HG02763 (cell line): ENCODE measurements around the gene PCSK1.
"Not testable (repeated sequence)": the region's sequence is repeated elsewhere in the genome, so short reads cannot be mapped to it uniquely, and the experiment has no call there.

Source experiments
- ATAC-seq: cut with Tn5 transposase; IDR thresholded peaks from one replicate; pipeline ENCODE4 v1.9.1; 2021; ENCODE audit warnings: mild to moderate bottlenecking, moderate library complexity; ENCODE audit not compliant: unreplicated experiment

PCSK1 gene

DNA sequence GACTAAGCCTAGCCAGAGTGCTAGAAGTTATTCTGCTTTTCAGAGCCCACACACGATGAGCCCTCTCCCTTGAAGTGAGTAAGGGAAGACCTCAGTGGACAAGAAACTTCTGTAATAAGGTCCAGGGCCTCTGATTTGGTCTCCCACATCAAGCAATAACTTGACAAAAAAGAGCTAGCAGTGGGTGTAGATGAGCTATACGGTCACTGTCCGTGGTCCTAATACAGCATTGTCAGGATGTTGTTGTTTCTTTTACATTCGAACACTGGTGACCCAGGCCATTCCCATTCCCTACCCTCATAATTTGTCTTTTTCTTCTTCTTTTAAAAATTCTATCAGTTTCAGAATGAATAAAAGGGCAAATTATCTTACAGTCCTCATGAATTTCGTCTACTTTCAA, 5.2 kb downstream of the PCSK1 start:
- ATAC-seq: no peak

- no peak for ATAC-seq
Observed at GRCh38 chr5:96426831-96427230, 6.2 kb downstream of the PCSK1 start.

- no peak for ATAC-seq
Observed at GRCh38 chr5:96425443-96425842, 7.6 kb downstream of the PCSK1 start.

DNA sequence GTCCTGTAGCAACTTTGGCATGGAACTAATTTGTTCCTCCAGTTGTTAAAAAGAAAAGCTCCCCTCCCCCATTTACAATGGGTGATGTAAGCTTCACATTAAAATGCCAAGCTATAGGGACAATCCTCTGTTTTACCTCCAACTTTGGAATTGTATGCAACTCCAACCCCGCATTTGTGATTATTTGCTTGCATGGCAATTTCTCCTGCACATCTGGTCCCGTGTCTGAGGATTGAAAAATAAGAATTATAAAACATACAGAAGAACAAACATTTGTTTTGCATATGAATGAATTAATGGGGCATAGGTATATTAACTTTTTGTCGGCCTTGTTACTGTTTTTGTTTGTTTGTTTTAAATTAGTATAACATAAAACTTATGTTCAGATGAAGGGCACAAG, 17.2 kb downstream of the PCSK1 start:
- no peak for ATAC-seq

- ATAC-seq: no peak
Observed at GRCh38 chr5:96412868-96413449, 20.1 kb downstream of the PCSK1 start.

- no peak for ATAC-seq
Observed at GRCh38 chr5:96410013-96410412, 23.0 kb downstream of the PCSK1 start.

DNA sequence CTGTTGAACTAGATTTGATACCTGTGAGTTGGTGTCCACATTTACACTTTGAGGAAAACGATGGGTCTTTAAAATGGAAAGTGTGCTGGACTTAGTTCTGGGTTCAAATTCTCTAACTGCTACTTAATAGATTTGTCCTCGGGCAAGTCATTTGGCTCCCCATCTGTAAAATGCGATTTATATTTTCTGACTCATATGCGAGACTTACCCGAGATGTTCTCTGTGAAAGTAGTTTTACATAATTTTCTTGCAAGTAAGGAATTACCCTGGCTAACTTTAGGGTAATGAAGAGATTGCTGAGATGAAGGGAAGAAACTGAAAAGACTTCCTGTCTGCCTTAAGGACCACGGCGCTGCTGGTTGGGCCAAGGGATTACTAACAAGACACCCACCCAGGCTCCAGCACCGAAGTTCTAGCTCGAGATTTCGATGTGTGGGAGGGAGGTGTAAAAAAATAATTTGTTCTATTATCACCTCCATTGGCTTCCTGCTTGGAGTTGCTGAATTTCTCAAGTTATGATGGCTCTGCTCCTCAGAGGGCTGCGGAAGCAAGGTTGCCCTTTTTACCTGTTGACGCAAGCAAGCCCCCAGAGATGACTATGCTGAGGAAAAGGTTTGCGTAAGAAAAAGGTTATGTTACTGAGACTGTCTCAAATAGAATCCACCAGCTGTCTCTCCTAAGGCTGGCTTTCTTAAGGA, 24.1 kb downstream of the PCSK1 start:
- no peak for ATAC-seq

DNA sequence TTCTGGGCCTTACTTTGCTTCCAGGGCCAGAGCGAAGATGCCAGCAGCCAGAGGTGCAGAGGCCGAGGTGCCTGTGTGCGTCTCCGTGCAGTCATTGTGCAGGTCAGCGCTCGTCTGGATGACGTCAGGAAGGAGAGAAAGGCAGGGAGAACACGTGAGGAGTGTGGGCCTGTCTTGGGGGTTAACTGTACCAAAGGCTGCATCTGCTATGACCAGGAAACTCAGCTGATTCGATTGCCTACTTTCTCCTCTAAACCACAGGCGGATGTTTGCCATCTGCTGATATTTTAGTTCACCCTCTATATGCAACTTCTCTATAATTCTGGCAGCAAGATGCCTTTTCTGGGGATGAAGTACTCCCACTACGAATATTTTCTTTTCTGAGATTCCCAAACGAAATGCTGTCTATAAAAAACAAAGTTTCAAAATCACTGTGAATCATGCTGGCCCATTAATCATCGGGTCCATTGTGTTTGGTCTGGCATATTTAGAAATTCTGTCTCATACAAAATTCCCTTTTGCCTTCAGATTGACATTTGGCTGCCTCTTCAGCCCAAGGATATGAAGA, 24.8 kb downstream of the PCSK1 start:
- no peak for ATAC-seq

DNA sequence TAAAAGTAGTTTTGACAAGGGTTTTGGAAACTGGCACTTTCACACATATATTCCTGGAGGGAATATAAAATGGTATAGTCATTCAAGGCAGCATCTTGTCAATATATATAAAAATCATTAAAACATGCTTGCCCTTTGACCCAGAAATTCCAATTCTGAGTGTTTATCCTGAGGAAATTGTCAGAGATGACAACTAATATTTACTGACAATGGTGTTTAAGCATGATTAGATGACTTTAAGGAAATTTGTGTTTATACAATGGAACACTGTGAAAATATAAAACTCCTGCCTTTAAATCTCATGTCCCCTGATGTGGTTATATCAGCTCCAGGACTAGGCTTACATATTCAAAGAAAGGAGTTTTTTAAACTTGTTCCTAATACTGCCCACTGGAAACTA, 25.6 kb downstream of the PCSK1 start:
- ATAC-seq: no peak

DNA sequence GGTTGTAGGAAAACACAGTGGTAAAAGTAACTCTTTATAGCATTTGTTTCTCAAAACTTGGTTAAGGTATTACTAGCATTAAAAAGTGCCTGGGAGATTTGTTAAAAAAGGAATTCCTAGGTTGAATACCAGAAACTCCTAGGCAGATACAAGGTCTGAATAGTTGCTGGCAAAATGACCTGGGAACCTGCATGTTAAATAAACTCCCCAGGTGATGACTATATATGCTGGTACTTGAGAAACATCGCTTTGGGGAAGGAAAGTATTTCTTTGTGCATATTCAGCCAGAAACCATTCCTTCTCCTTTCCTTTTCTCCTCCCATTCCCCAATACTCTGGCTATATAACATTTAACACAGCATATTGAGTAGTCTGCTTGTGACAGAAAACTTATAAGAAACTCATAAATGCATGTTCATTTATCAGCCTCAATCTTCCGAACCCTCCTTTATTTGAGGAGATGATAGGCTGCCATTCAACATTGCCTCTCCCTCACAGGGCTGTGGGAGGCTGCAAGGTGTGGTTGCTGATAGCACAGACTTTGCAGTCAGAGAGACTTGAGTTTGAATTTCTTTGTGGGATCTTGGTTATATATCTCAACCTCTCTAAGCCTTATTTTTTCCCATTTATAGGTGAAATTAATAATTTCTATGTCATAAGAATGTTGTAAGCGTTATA, 28.7 kb downstream of the PCSK1 start:
- no peak for ATAC-seq

GRCh38 chr5:96402500-96402899, 30.5 kb downstream of the PCSK1 start:
- no peak for ATAC-seq

DNA sequence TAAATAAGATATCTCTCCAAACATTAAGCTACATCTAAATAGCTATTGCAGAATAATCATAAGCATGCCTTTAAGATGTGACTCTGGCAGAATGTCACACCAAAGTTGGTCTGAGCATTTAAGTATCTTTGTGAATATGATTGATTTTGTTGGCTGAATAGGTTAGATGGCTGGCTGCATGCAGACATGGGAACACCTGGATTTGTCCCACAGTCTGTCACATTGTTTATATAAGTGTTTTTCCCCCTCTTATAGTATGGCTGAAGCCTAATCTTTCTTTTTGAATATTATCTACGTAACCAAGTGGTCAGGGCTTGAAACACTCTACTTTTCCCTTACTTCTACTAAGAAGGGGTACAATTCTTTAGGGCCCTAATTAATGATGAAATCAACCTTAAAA, 36.2 kb downstream of the PCSK1 start:
- no peak for ATAC-seq

GRCh38 chr5:96395295-96395694, 37.8 kb downstream of the PCSK1 start:
- not testable (repeated sequence) for ATAC-seq

- ATAC-seq: no peak
Observed at GRCh38 chr5:96391921-96392320, 41.1 kb downstream of the PCSK1 start.

DNA sequence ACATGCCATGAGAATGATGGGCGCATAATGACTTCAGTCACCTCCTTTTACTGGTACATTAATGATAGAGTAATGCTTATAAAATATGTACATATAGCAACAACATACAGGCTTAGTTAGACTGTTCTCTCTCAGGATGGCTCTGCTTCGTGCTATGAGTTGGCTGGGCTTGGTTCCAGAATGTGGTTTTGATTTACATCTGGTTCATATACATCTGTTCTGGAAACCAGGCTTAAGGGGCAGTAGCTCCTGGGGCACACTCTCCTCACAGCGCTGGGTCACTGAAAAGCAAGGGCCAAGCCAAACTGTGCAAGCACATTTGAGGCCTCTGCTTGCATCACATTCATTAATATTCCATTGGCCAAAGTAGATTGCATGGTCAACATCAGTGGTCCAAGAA, 44.9 kb downstream of the PCSK1 start:
- ATAC-seq: no peak

- no peak for ATAC-seq
Observed at GRCh38 chr5:96387616-96388015, 45.4 kb downstream of the PCSK1 start.

- ATAC-seq: no peak
Observed at GRCh38 chr5:96385538-96385937, 47.5 kb downstream of the PCSK1 start.

DNA sequence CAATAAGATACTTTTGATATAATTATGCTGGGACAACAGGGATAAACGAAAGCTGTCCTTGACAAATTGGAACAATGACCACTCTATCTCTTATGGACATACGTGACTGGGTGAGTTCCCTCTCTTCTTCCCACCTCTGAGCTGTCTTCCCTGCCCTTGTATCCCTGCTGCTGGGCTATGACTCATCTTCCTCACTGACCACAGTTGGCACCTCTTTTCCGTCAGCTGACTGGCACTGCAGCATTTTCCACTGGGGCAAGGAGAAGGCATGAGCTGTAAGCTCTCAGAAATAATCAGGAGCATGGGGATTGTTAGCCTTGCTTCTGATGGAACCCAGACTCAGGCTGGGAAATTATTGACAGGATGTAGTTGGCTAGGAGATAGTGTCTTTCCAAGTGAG, 48.7 kb downstream of the PCSK1 start:
- no peak for ATAC-seq

DNA sequence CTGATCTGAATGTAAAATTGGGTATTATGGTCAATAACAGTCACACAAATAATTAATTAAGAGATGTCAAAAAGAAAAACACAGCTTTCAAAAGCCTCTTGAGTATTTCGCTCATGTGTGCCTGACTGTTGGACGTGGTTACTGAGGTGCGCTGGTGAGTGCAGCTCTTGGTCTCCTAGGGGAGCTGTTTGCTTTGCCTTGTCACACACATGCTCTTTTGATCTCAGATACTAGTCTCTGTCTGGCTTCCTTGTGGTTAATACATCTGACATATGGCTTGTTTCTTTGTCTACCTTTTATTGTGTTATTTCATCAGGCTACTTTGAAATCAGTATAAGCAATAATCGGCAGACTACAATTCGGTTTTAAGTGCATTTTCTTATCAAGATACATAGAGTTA, 51.5 kb downstream of the PCSK1 start:
- ATAC-seq: no peak

- ATAC-seq: no peak
Observed at GRCh38 chr5:96379896-96380295, 53.2 kb downstream of the PCSK1 start.

DNA sequence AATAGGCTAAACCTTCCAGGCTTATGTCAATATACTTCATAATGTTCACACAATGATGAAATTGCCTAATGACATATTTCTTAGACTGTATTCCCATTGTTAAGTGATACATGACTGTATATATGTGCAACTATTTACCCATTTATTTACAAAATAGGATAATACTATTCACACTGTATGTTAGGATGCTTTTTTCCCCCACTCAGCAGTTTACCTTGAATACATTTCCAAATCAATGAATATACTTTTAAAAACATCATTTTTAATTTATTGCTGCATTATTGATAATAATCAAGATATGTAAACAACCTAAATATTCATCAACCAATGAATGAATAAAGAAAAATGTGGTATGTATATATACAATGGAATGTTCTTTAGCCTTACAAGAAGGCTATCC, 55.5 kb downstream of the PCSK1 start:
- ATAC-seq: no peak

DNA sequence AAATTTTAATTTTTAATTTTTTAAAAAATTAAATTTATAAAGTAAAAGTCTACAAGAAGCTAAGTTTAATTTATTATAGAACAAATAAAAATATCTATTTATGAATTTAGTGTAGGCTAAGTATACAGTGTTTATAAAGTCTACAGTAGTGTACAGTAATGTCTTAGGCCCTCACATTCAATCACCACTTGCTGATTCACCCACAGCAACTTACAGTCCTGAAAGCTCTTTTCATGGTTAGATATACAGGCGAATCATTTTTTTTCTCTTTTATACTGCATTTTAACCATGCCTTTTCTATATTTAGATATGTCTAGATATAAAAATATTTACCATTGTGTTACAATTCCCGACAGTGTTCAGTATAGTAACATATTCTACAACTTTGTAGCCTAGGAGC, 55.9 kb downstream of the PCSK1 start:
- no peak for ATAC-seq
